ENCODE measurements around the gene FPGS.

The FPGS gene

DNA sequence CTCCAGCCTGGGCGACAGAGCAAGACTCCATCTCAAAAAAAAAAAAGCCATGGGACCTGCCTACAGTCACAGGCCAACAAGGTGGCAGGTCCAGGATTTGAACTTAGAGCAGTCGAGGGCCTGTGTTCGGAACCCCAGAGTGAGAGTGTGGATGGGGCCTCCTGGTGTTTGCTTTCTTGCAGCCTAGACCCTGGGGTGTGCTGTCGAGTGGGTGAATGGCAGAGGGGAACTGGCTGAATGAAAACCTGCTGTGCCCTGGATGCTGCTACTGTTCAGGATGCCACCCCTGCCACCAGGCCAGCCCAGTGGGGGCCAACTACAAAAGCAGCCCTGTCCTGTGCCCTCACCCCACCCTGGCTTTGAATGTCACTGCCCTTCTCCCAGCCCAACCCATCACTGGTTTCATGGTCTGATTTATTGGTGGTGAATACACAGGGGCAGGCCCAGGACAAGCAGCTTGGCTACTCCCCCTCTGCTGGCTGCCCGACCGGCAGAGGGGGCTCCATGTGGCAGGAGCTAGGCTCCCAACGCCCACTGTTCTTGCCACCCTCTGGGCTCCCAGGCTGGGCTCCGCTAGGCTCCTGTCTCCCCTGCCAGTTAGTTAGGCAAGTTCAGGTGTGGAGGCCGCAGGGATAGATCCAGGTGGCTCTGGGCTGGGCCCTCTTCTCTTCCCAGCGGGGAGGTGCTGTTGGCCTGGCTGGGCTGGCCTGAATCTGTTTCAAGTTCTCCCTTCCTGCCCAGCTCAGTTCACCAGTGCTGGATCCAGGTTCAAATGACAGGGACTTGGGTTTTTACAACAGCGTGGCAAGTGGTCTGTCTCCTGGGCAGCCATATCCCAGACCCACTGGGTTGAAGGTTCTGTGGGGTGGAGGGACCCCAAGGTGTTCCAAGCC lies 12.2 kb downstream of the FPGS start:
- DNase-seq (ENCODE audit: low read depth) = no peak
- H3K4me3 ChIP-seq (ENCODE audit: low read length) = no peak overlapping the region
- TF ChIP-seq, protein P1, sequence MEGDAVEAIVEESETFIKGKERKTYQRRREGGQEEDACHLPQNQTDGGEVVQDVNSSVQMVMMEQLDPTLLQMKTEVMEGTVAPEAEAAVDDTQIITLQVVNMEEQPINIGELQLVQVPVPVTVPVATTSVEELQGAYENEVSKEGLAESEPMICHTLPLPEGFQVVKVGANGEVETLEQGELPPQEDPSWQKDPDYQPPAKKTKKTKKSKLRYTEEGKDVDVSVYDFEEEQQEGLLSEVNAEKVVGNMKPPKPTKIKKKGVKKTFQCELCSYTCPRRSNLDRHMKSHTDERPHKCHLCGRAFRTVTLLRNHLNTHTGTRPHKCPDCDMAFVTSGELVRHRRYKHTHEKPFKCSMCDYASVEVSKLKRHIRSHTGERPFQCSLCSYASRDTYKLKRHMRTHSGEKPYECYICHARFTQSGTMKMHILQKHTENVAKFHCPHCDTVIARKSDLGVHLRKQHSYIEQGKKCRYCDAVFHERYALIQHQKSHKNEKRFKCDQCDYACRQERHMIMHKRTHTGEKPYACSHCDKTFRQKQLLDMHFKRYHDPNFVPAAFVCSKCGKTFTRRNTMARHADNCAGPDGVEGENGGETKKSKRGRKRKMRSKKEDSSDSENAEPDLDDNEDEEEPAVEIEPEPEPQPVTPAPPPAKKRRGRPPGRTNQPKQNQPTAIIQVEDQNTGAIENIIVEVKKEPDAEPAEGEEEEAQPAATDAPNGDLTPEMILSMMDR (IDR thresholded peaks at IDR 0.05; ENCODE audit: insufficient read depth, low read depth, low read length, missing control alignments) = no peak

DNA sequence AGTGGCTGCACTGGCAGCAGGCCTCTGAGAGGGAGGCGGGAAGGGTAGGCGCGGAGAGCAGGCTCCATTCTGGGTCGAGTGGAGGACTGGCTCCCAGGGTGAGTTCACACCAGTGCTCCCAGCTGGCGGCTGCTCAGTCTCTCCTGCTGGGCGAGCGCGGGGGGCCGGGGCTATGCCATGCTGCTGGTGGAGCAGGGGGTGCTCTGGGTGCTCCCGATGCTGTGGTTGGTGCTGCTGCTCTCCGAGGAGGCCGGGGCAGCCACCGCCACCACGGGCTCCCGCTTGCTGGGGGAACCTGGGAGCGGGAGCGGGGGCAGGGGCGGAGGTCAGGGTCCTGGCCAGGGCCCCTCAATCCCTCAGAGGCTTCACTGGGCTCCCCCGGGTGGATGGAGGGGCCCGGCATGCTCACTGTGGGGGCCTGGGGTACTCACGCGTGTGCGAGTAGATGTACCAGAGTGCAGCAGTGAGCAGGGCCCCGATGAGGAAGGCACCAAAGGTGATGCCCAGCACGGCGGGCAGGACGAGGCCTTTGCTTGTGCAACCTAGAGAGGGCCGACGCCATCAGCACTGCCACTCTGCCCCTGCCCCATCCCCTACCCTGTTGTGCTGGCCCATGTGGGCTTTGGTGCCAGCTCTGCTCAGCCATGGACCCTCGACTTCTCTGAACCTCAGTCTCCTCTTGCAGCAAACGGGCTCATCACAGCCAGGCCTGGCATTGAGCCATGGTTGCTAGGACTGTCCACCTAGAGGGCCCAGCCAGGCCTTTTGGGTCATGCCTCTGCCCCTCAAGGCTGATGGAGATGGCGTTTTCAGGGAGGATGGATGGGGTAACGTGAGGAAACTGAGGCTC lies 13.1 kb downstream of the FPGS start:
- no peak for DNase-seq (ENCODE audit: low read depth)
- H3K4me3 ChIP-seq (ENCODE audit: low read length) = no peak overlapping the region
- TF ChIP-seq, protein P1 (IDR thresholded peaks at IDR 0.05; ENCODE audit: insufficient read depth, low read depth, low read length, missing control alignments) = no peak

DNA sequence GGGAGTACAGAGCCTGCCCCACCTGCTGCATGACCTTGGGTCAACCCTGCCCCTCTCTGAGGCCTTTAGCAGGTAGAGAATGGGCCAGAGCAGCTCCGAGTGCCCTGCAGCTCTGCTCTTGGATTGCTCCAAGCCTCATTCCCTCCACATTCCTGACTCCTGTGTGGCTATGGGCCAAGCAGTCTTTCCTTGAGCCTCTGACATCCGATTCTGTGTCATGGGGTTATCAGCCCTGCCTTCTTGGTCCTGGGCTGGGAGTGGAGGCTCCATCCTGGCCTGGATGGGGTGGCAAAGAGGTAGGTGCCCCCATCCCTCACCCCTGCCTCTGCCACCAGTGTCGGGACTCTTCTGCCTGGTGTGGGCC lies 13.7 kb downstream of the FPGS start:
- no peak for DNase-seq (ENCODE audit: low read depth)
- TF ChIP-seq, protein P1 (IDR thresholded peaks at IDR 0.05; ENCODE audit: insufficient read depth, low read depth, low read length, missing control alignments) = no peak
- H3K4me3 ChIP-seq (ENCODE audit: low read length) = no peak overlapping the region

DNA sequence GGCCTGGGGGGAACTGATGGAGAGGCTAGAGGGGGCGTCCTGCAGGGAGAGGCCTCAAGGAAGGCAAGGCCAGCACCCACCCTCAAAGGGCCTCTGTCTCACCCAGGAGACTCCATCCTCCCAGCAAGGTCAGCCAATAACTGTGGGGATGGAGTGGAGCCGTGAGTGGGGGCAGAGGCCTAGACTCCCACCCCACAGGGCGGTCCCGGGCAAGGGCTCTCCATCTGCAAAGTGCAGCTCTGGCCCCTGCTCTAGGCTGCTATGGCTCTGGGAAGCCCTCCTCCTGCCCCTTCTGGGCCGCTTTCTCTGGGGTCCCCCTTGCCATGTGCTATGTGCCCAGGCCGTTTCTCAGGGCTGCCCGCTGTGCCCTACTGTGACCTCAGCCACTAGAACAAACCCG lies 14.0 kb downstream of the FPGS start:
- TF ChIP-seq, protein P1 (IDR thresholded peaks at IDR 0.05; ENCODE audit: insufficient read depth, low read depth, low read length, missing control alignments) = no peak
- DNase-seq (ENCODE audit: low read depth) = no peak
- H3K4me3 ChIP-seq (ENCODE audit: low read length) = no peak overlapping the region

DNA sequence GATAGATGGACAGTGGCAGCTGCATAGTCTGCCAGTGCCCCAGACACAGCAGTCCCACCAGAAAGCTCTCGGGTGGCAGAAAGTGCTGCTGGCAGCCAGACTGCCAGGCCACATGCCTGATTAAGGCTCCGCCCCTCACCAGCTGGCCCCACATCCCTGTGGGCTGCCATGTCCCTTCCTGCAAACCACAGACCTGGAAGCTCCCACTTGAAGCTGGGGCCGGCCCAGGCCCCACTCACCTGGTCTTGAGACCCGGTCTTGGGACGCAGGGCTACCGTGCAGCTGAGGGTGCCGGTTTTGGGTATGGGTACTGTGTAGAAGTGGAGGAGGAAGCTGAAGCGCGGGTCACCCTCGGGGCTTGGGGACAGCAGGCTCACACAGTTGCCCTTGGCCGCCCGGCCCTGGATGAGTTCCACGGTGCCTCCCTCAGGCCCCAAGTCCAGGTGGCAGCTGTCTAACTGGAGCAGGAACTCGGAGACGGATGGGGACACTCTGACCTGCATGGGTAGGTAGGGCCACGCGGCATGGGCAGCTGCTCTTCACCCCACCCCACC lies 15.3 kb downstream of the FPGS start:
- DNase-seq (ENCODE audit: low read depth) = no peak
- no peak overlapping the region for H3K4me3 ChIP-seq (ENCODE audit: low read length)
- TF ChIP-seq, protein P1 (IDR thresholded peaks at IDR 0.05; ENCODE audit: insufficient read depth, low read depth, low read length, missing control alignments) = no peak

DNA sequence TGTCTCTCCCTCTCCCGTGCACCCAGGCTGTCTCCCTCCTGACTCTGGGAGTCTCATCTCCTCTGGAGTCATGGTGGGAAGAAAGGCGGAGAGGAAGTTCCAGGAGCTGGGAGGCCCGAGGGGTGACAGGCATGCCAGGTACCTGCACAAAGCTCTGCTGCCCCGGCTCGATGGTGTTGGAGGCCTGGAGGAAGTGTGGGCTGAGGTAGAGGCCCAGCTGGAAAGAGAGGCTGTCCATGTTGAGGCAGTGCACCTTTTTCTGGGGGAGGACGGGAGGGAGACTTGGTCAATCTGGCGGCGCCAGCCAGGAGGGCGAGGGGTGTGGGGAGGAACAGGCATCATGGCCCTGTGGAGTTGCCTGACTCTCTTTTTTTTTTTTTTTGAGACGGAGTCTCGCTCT lies 15.9 kb downstream of the FPGS start:
- TF ChIP-seq, protein P1 (IDR thresholded peaks at IDR 0.05; ENCODE audit: insufficient read depth, low read depth, low read length, missing control alignments) = no peak
- no peak overlapping the region for H3K4me3 ChIP-seq (ENCODE audit: low read length)
- DNase-seq (ENCODE audit: low read depth) = no peak

Data from epithelial cell of esophagus (primary cell).